AG09319 (cell line): ENCODE data around the gene SAP30BP.

Experiments used
- DNase-seq: peaks from one replicate; pipeline ENCODE4 v3.0.0-alpha.2; 2010; ENCODE audit warnings: low read depth; ENCODE audit errors: extremely low read depth
- CTCF ChIP-seq: IDR thresholded peaks from 2 replicates; pipeline ENCODE4 v1.5.1; 2011; ENCODE audit warnings: low read depth, mild to moderate bottlenecking, inconsistent platforms, low read length, moderate library complexity

The SAP30BP gene

GRCh38 chr17:75650874-75651273, 16.3 kb upstream of the SAP30BP start:
- no peak for TF ChIP-seq CTCF
- no peak for DNase-seq

- no peak for DNase-seq
- TF ChIP-seq CTCF: no peak
Measured at GRCh38 chr17:75652341-75652740, 14.8 kb upstream of the SAP30BP start.

- TF ChIP-seq CTCF: peak; percentile 77
- no peak for DNase-seq
Measured at GRCh38 chr17:75652934-75653549, 14.1 kb upstream of the SAP30BP start.

GRCh38 chr17:75654176-75654575, 13.0 kb upstream of the SAP30BP start:
- no peak for DNase-seq
- TF ChIP-seq CTCF: peak; percentile 11

- TF ChIP-seq CTCF: no peak
- DNase-seq: no peak
Measured at GRCh38 chr17:75658237-75658636, 8.9 kb upstream of the SAP30BP start.

- TF ChIP-seq CTCF: no peak
- DNase-seq: no peak
Measured at GRCh38 chr17:75661531-75661930, 5.6 kb upstream of the SAP30BP start.

GRCh38 chr17:75662511-75662910, 4.6 kb upstream of the SAP30BP start:
- no peak for TF ChIP-seq CTCF
- DNase-seq: no peak
